ENCODE results near the gene KNSTRN.

The KNSTRN gene

GRCh38 chr15:40407330-40407990 lies 24.9 kb downstream of the KNSTRN start:
- DNase-seq = no peak

DNA sequence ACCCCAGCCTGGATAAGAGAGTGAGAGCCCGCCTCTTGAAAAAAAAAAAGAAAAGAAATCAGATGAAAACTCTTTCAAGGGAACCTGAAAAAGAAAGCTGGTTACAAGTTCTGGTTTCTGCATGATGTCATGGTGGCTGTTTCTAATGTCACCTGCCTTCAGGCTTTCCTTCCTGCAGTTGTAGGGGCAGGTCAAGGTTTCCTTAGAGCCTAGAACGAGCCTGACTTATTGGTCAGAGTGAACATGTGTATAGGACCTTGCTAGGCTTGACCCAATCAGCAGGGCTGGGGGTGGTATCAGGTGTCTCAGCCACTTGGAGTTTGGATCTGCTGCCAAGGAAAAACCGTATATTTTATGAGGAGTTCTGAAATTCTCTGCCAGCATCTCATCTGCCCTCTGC lies 26.8 kb downstream of the KNSTRN start:
- no peak for DNase-seq

- no peak for DNase-seq
These were observed 28.0 kb downstream of the KNSTRN start for GRCh38 chr15:40410476-40410875.

DNA sequence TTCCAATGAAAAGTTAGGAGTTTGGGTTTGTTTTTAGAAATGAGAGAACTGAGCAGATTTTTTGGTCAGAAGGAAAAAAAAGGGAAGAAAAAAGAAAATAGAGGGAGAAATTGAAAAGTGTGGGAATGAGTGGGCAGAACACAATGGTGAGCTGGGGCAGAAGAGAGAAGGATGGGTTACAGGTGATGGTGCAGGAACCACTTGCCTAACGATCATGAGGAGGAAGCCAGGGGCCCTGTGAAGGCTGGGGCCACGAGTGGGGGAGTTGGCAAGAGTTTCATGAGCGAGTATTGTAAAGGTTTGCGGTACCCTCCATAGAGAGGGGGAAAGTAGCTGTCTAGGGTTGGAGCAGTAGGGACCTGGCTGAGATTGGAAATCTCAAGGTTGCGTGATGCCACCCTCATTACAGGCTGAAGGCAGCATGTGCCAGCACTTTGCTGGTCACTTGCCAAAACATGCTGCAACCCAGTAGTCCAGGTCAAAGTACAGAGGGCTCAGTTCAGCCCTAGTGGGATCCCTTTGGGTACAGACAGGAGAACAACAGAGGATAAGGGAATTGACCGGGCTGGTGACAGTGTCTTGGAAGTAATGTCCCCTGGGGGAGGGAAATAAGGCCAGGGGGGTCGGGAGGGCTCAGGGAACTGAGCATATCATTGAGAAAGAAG lies 29.7 kb downstream of the KNSTRN start:
- DNase-seq = no peak

GRCh38 chr15:40413036-40413435 lies 30.5 kb downstream of the KNSTRN start:
- no peak for DNase-seq

DNA sequence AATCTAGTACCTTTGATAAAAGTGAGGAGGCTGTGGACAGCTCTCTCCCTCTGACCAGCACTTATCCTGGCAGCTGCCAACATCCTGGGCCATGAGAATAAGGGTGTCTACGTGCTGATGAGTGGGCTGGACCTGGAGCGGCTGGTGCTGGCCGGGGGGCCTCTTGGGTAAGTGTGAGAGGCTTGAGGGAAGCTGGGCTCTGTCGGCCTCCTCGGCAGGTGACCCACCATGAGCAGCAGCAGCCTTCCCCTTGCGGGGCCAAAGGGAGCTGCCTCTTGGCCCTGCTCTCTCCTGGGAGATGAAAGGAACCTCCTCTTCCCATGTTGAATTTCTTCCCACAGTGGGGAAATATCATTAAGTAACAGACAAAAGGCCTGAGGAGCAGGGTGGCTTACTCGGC lies 32.3 kb downstream of the KNSTRN start:
- no peak for DNase-seq

DNA sequence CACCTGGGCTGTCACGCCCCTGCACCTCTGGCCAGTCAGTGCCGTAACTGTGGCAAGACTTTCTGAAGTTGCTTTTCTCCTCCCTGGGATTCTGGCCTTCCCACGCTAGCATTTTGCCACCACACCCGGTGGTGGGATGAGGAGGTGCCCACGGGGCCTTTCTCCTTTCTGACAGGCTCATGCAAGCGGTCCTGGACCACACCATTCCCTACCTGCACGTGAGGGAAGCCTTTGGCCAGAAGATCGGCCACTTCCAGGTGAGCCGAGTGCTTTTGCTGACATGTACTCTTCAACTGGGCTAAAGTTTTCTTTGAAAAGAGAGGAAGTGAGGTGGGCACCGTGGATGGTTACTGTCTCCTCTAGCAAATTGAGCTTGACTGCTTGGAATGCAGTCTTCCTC lies 32.7 kb downstream of the KNSTRN start:
- no peak for DNase-seq

- no peak for DNase-seq
These were observed 33.5 kb downstream of the KNSTRN start for GRCh38 chr15:40416056-40416455.

DNA sequence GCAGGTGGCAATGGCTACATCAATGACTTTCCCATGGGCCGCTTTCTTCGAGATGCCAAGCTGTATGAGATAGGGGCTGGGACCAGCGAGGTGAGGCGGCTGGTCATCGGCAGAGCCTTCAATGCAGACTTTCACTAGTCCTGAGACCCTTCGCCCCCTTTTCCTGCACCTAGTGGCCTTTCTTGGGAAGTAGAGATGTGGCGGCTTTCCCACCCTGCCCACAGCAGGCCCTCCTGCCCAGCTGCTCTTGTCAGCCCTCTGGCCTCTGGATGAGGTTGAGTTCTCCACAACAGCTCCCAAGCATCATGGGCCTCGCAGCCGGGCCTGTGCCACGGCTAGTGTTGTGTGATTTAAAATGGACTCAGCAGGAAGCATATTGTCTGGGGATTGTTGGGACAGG lies 35.6 kb downstream of the KNSTRN start:
- DNase-seq = no peak

- DNase-seq = no peak
These were observed 37.7 kb downstream of the KNSTRN start for GRCh38 chr15:40420071-40420713.

- DNase-seq = peak; percentile 13
These were observed 38.3 kb downstream of the KNSTRN start for GRCh38 chr15:40420793-40421192.

DNA sequence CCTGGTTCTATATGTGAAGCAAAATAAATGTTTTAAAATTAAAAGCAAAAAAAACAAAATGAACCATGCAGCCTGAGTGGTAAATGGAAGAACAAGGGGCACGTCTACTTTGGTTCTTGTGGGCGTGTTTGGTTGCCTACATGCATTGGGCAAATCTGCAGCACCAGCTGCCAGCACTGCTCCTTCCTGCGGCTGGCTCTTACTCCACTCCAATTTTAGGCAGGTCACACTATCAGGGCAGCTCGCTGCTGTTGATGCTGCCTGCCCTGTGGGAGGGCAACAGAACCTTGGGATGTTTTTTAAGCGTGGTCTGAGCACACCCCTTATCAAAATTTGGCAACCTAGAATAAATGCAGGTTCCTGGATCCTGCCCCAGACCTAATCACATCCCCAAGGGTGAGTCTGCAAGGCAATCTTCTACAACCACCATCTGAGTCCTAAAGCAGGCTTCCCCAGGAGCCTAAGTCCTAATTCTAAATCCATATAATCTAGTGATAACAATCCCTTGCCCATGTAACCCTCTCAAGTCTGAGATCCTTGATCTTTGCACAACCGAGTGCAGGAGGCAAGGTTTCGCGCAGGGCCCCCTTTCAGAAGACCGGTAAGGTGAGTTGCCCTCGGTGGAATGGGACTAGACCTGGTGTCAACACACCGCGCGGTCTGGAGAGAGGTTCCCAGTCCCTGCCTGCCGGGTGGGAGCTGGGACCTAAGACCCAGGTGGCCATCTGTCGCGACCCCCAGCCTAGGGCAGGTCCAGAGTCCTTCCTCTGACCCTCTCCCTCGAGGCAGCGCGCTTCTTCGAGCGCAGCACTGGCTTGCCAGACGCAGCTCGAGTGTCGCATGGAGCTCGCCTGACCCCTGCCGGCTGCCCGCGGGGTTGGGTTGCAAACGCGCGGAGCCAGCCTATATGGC lies 39.0 kb downstream of the KNSTRN start:
- DNase-seq = peak; percentile 89

DNA sequence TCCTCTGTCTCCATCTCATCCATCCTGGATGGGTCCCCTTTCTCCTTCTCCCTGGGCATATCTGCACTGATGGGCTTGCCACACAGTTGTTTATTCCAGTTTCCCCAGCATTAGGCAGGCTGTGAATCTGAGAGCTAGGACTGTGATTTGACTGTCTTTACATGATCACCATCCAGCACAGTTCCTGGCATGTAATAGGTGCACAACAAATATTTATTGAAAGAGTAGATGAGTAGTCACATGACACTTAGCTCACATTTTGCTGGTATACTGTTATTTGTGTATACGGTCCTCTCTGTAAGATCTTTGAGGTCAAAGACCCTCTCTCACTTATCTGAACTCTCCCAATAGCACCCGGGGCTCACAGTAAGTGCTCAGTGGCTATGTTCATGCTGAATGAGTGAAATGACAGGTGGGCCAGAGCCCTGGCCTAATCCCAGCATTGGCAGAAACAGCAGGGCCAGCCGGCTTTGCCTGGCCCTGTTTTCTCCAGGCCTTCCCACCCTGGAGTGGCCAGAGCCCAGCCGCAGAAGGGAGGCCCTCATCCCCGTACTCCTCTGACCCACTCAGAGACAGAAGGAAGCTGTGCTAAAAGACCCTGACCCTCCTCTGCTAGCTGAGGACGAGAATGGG lies 42.1 kb downstream of the KNSTRN start:
- no peak for DNase-seq

DNA sequence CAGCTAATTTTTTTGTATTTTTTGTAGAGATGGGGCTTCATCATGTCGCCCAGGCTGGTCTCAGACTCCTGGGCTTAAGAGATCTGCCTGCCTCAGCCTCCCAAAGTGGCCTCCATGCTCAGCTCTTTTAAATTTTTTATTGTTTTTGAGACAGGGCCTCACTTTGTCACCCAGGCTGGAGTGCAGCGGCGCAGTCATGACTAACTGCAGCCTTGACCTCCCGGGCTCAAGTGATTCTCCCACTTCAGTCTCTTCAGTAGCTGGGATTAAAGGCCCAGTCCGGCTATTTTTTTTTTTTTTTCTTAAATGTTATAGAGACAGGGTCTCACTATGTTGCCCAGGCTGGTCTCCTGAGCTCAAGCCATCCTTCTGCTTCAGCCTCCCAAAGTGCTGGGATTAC lies 43.2 kb downstream of the KNSTRN start:
- no peak for DNase-seq

GRCh38 chr15:40427188-40427587 lies 44.7 kb downstream of the KNSTRN start:
- no peak for DNase-seq

DNA sequence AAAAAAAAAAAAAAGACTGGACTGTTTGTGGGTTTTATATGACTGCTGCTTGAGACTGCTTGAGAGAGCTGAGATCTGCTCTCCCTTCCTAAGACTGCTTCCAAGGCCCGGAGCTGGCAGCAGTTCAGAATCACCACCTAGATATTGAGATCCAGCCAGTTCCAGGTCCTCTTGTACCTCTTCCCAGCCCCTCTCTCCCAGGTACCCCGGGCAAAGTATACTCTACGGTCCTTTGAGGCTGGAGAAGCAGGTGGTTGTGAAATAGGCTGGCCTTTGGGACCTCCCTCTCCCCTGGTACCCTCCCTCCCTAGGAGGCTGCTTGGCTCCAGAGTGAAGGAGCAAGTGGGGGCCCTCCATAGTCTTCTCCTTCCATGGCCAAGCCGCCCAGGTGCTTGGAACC lies 45.7 kb downstream of the KNSTRN start:
- DNase-seq = no peak

- no peak for DNase-seq
These were observed 46.7 kb downstream of the KNSTRN start for GRCh38 chr15:40429068-40429710.

DNA sequence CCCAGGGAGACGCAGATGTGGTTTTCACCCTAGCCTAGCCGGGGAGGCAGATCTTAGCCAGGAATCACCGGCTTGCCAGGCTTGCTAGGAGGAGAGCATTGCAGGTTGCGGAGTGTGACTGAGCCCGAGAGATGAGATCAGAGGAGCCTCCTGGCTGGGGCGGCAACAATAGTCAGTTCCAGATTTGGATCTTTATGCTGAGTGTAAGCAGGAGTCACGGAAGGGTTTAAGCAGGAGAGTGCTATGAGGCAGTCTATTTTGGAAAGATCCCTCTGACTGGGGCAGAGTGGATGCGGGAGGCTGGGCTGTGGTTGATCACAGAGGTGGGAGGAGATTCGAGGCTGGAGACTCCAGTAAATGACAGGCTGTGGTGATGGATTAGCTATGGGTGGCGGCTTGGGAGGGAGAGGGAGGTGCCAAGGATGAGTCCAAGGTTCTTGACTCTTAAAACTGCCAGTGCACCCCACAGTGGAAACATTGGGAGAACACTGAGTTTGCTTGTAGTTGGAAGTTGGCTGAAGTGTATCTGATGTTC lies 47.8 kb downstream of the KNSTRN start:
- DNase-seq = no peak

GRCh38 chr15:40435023-40435709 lies 52.6 kb downstream of the KNSTRN start:
- no peak for DNase-seq

GRCh38 chr15:40435710-40436089 lies 53.2 kb downstream of the KNSTRN start:
- DNase-seq = no peak

DNA sequence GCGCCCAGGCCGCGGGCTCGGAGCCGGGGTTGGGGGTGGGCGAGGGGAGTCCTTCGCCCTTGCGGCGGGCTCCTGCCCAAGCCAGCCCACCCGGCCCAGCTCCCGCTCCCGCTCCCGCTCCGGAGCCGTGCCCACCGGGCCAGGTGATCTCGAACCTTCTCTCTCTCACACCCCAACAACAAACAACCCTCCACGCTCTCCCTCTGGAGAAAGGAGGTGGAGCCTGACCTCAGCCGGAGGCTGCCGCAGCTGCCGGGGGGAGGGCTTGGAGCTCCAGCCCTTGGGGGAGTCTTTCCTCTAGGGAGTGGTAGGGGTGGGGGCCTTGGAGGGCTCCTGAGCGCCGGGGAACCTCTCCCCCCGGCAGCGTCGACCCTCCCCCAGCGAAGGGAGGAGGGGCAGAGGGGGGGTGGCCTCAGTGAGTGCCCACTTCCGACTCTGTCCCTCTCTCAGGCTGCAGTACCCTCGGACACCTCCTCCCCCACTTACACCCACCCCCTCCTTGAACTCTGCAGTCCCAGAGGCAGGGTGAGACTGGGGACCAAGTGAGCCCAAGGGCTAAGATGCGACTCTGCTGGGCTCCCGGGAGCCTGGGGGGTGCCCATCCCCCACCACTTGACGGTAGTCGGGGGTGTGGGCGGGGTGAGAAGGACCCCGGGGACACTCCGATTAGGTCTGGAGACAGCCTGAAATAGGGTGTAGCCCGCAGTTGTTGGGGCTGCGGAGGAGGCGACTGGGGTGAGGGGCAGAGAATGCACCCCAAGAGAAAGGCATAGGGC lies 53.8 kb downstream of the KNSTRN start:
- no peak for DNase-seq

Measured in stimulated activated CD4-positive, alpha-beta T cell treated with anti-CD3 and anti-CD28 coated beads, Interleukin-15, amount 100 ng/mL, for 24 hours (primary cell).